A549 (cell line): ENCODE results near the gene LRRFIP2. TPM values are rescaled to one million over a fixed set of nuclear protein-coding genes. Genes with fewer than 3 reads are reported as not detected.
A peak's percentile ranks its signal among the peaks of the same experiment; 100 is the strongest.

ENCODE experiments used
- ATAC-seq, 2 experiments: fragments of 200-7000 bp in 1 of 2; fragments of >200 bp in 1 of 2; cut with Nextera tagmentation in 1 of 2; cut with Tn5 transposase in 1 of 2; 3 replicates each; pipeline versions ENCODE4 v1.8.0 to v1.9.1; 2018 to 2020; ENCODE audit warnings: mild to moderate bottlenecking in 1 of 2, moderate library complexity in 1 of 2
- CTCF ChIA-PET: fragments of 300-600 bp; sonication (Branson Sonifier 250); formaldehyde crosslinking; extraction: SDS; loops from one replicate; lab custom pipeline; 2021; ENCODE audit warnings: antibody characterized with exemption, inconsistent platforms; lab: Yijun Ruan, JAX
- POLR2A ChIA-PET: fragments of 350-600 bp; formaldehyde crosslinking; extraction: SDS; loops from one replicate; lab custom pipeline; 2021; ENCODE audit warnings: antibody characterized with exemption, inconsistent platforms; lab: Yijun Ruan, JAX
- DNase-seq, 2 experiments: peaks; one replicate each; pipeline versions ENCODE4 v3.0.0 to v3.0.0-alpha.2; 2011 to 2016; ENCODE audit warnings: low read depth in 1 of 2, low spot score in 1 of 2
- FAIRE-seq: peaks from 2 replicates; lab custom pipeline; 2011; peaks lifted over from hg19 to GRCh38; lab: Jason Lieb, UNC
- H3K27ac ChIP-seq, 2 experiments: fragments of >200 bp; sonication (Bioruptor Twin); formaldehyde crosslinking; 3 replicates each; pipeline ENCODE4 v1.5.1; 2016 to 2017
- H3K4me1 ChIP-seq: fragments of >200 bp; sonication (Bioruptor Twin); formaldehyde crosslinking; 3 replicates; pipeline ENCODE4 v1.6.1; 2016
- H3K4me2 ChIP-seq: fragments of >200 bp; sonication (Bioruptor Twin); formaldehyde crosslinking; 3 replicates; pipeline ENCODE4 v1.6.1; 2016
- H3K4me3 ChIP-seq: fragments of >200 bp; sonication (Bioruptor Twin); formaldehyde crosslinking; 3 replicates; pipeline ENCODE4 v1.5.1; 2016
- H3K9me3 ChIP-seq: fragments of >200 bp; sonication (Bioruptor Twin); formaldehyde crosslinking; 3 replicates; pipeline ENCODE4 v1.6.1; 2016
- BCL3 ChIP-seq: fragments of >200 bp; sonication (Bioruptor Twin); formaldehyde crosslinking; IDR thresholded peaks from 3 replicates; pipeline ENCODE4 v1.6.1; 2016
- EHF ChIP-seq: fragments of 250-450 bp; sonication (Bioruptor Pico); IDR thresholded peaks from 2 replicates; pipeline ENCODE4 v1.5.0; 2020; ENCODE audit warnings: mild to moderate bottlenecking
- EHMT2 ChIP-seq: fragments of 200-600 bp; sonication (generic); IDR thresholded peaks from 2 replicates; pipeline ENCODE4 v1.6.1; 2016; ENCODE audit warnings: antibody characterized with exemption, low read depth, mild to moderate bottlenecking, moderate library complexity
- ELK1 ChIP-seq: fragments of 150-350 bp; IDR thresholded peaks from 2 replicates; pipeline ENCODE4 v1.6.1; 2014; ENCODE audit warnings: low read depth, mild to moderate bottlenecking, low read length
- FOSL2 ChIP-seq, 2 experiments: fragments of 450-650 bp in 1 of 2; fragments of >200 bp in 1 of 2; sonication (Bioruptor Twin) in 1 of 2; formaldehyde crosslinking; IDR thresholded peaks; 2 replicates each; pipeline versions ENCODE4 v1.5.0 to v1.6.1; 2016 to 2020; ENCODE audit warnings: mild to moderate bottlenecking in 1 of 2, moderate library complexity in 1 of 2
- FOXS1 ChIP-seq: fragments of 250-450 bp; sonication (Bioruptor Pico); IDR thresholded peaks from 2 replicates; pipeline ENCODE4 v1.5.0; 2020; ENCODE audit warnings: mild to moderate bottlenecking, moderate library complexity
- GATA3 ChIP-seq: IDR thresholded peaks from 2 replicates; pipeline ENCODE4 v1.6.1; 2012; ENCODE audit warnings: borderline replicate concordance
- HOXB13 ChIP-seq: fragments of 250-450 bp; sonication (Bioruptor Pico); IDR thresholded peaks from 2 replicates; pipeline ENCODE4 v1.5.0; 2020; ENCODE audit warnings: low read depth, mild to moderate bottlenecking, moderate library complexity
- HOXB5 ChIP-seq: fragments of 250-450 bp; sonication (Bioruptor Pico); IDR thresholded peaks from 2 replicates; pipeline ENCODE4 v1.5.0; 2020; ENCODE audit warnings: mild to moderate bottlenecking, moderate library complexity
- JUNB ChIP-seq: fragments of >200 bp; sonication (Bioruptor Twin); formaldehyde crosslinking; IDR thresholded peaks from 2 replicates; pipeline ENCODE4 v1.6.1; 2016
- KDM1A ChIP-seq: fragments of 200-600 bp; sonication (generic); IDR thresholded peaks from 2 replicates; pipeline ENCODE4 v1.6.1; 2016; ENCODE audit warnings: low read depth, mild to moderate bottlenecking
- MAFK ChIP-seq: fragments of 450-650 bp; IDR thresholded peaks from 2 replicates; pipeline ENCODE4 v1.6.1; 2014; ENCODE audit not compliant: partially characterized antibody
- NR3C1 ChIP-seq: fragments of >200 bp; sonication (Bioruptor Twin); formaldehyde crosslinking; IDR thresholded peaks from 3 replicates; pipeline ENCODE4 v1.6.1; 2017
- POLR2A ChIP-seq: IDR thresholded peaks from 2 replicates; pipeline ENCODE4 v1.6.1; 2012; ENCODE audit warnings: mild to moderate bottlenecking, low read length
- POLR2AphosphoS2 ChIP-seq: conservative IDR thresholded peaks from 2 replicates; pipeline ENCODE4 v1.6.1; 2012; ENCODE audit warnings: low read length, improper control_type of control experiment, inconsistent platforms
- RNF2 ChIP-seq: fragments of 200-600 bp; sonication (generic); IDR thresholded peaks from 2 replicates; pipeline ENCODE4 v1.6.1; 2016; ENCODE audit warnings: low read depth, mild to moderate bottlenecking, antibody characterized with exemption, moderate library complexity, borderline replicate concordance
- SREBF2 ChIP-seq: fragments of 450-650 bp; IDR thresholded peaks from 2 replicates; pipeline ENCODE4 v1.6.1; 2014; ENCODE audit warnings: mild to moderate bottlenecking, moderate library complexity
- TFCP2L1 ChIP-seq: fragments of 250-450 bp; sonication (Bioruptor Pico); IDR thresholded peaks from 2 replicates; pipeline ENCODE4 v1.5.0; 2021; ENCODE audit warnings: mild to moderate bottlenecking
- TP53 ChIP-seq: fragments of 250-450 bp; sonication (Bioruptor Pico); IDR thresholded peaks from 2 replicates; pipeline ENCODE4 v1.5.0; 2021; ENCODE audit warnings: mild to moderate bottlenecking, moderate library complexity
- ZC3H11A ChIP-seq: fragments of 450-650 bp; IDR thresholded peaks from 2 replicates; pipeline ENCODE4 v1.6.1; 2014; ENCODE audit warnings: antibody characterized with exemption, mild to moderate bottlenecking
- ZFP36 ChIP-seq: fragments of 450-650 bp; IDR thresholded peaks from 2 replicates; pipeline ENCODE4 v1.6.1; 2014; ENCODE audit warnings: borderline replicate concordance; ENCODE audit not compliant: partially characterized antibody
- ZSCAN20 ChIP-seq: fragments of 250-450 bp; sonication (Bioruptor Pico); IDR thresholded peaks from 2 replicates; pipeline ENCODE4 v1.8.0; 2022; ENCODE audit warnings: mild to moderate bottlenecking, moderate library complexity
- WGBS: methylation state at CpG from one replicate; pipeline ENCODE4 v1.1.6; 2017; ENCODE audit errors: missing lambda C conversion rate; 5-methylcytosine and 5-hydroxymethylcytosine counted together
- polyA plus RNA-seq, 4 experiments: library from polyadenylated mRNA; depleted of rRNA in 3 of 4; stranded (reverse); fragments of >200 nt; fragmentation: RNase III in 1 of 4; extraction: RNeasy Plus Mini Kit Qiagen cat#74134 plus additional on column Dnase treatment in 1 of 4; gene quantifications; 2 replicates in 3 of 4; 3 replicates in 1 of 4; pipeline ENCODE4 v1.2.3, GENCODE V29; 2011 to 2017

The LRRFIP2 gene
- polyA plus RNA-seq, 2 of the 4 experiments (the other 2 are of a cell fraction), result 48.0 to 66.4 TPM

GRCh38 chr3:37098884-37099283 is 75.5 kb downstream of the LRRFIP2 start:
- no peak for DNase-seq
- no peak for FAIRE-seq
- H3K4me1 ChIP-seq, result peaks cover 66% of the 10 kb centered on the region
- POLR2A ChIA-PET, result no interaction called here
- CTCF ChIA-PET, result no interaction called here
- 96% methylated on average over 2 of the region's 2 CpGs for WGBS
- TF ChIP-seq TFCP2L1 (no peak), MAFK (peak; percentile 13)
- no peak overlapping the region for H3K4me3 ChIP-seq
- H3K9me3 ChIP-seq, result no peaks in the 10 kb centered on the region
- H3K4me2 ChIP-seq, result peak overlapping the region; percentile 33; the same call in 1 of the 3 replicates
- H3K27ac ChIP-seq, result peak overlapping the region in 1 of 2 experiments; percentile 19; a peak in 1 of 6 replicates
- no peak for ATAC-seq

GRCh38 chr3:37097776-37098175 is 76.6 kb downstream of the LRRFIP2 start:
- DNase-seq (no peak), ATAC-seq (peak in 1 of 2 experiments; percentile 27; a peak in 2 of 6 replicates), FAIRE-seq (no peak)
- TF ChIP-seq BCL3 (no peak), TFCP2L1 (no peak), ZC3H11A (no peak), GATA3 (no peak), KDM1A (no peak), ZSCAN20 (CRISPR knock-in tag) (no peak), EHF (CRISPR knock-in tag) (no peak)
- Histone ChIP-seq H3K9me3 (no peaks in the 10 kb centered on the region), H3K27ac (peak overlapping the region; percentile 48 to 71), H3K4me3 (no peak overlapping the region), H3K4me2 (peak overlapping the region; percentile 71), H3K4me1 (peaks cover 57% of the 10 kb centered on the region)
- POLR2A ChIA-PET, result no interaction called here
- CTCF ChIA-PET, result interaction anchor here (1.3 kb wide), 1 partner anchor 60 kb away, joined by 4 read pairs; no protein-coding TSS in a partner anchor

GRCh38 chr3:37096975-37097374 is 77.4 kb downstream of the LRRFIP2 start:
- ChIA-PET POLR2A (no interaction called here), CTCF (interaction anchor here (0.9 to 1.3 kb wide), 2 partner anchors 59 to 117 kb away, joined by 3 to 4 read pairs; no protein-coding TSS in a partner anchor)
- Histone ChIP-seq H3K4me3 (no peak overlapping the region), H3K27ac (peak overlapping the region; percentile 48 to 71; a peak in 5 of 6 replicates), H3K4me1 (peaks cover 51% of the 10 kb centered on the region), H3K9me3 (no peaks in the 10 kb centered on the region), H3K4me2 (peak overlapping the region; percentile 71)
- DNase-seq, result no peak
- no peak for TF ChIP-seq EHMT2
- no peak for TF ChIP-seq FOXS1 (CRISPR knock-in tag)
- no peak for TF ChIP-seq TFCP2L1
- peak in 1 of 2 experiments; percentile 64; a peak in 3 of 6 replicates for ATAC-seq
- WGBS, result 91% methylated on average over 1 of the region's 1 CpG
- FAIRE-seq, result no peak

GRCh38 chr3:37096288-37096687 is 78.1 kb downstream of the LRRFIP2 start:
- CTCF ChIA-PET, result no interaction called here
- TF ChIP-seq RNF2 (no peak), POLR2A (no peak), POLR2AphosphoS2 (no peak), FOSL2 (IDR thresholded peaks at IDR 0.05) (no peak), FOSL2 (CRISPR knock-in tag; IDR thresholded peaks at IDR 0.05) (no peak), HOXB5 (CRISPR knock-in tag) (no peak), ELK1 (no peak), SREBF2 (no peak), NR3C1 (no peak), HOXB13 (CRISPR knock-in tag) (no peak), FOXS1 (CRISPR knock-in tag) (no peak), TP53 (no peak), ZFP36 (no peak), EHMT2 (no peak), JUNB (no peak)
- WGBS, result 13% methylated on average over 1 of the region's 1 CpG
- H3K4me3 ChIP-seq, result no peak overlapping the region
- H3K9me3 ChIP-seq, result no peaks in the 10 kb centered on the region
- DNase-seq (peak in 1 of 2 experiments; percentile 29), FAIRE-seq (no peak), ATAC-seq (peak in 1 of 2 experiments; percentile 39; a peak in 2 of 6 replicates)
- H3K4me2 ChIP-seq, result peak overlapping the region; percentile 71
- peak overlapping the region; percentile 48 to 70; a peak in 5 of 6 replicates for H3K27ac ChIP-seq
- POLR2A ChIA-PET, result no interaction called here
- H3K4me1 ChIP-seq, result peaks cover 51% of the 10 kb centered on the region
